ENCODE data around the gene NOTO.

Gene NOTO

DNA sequence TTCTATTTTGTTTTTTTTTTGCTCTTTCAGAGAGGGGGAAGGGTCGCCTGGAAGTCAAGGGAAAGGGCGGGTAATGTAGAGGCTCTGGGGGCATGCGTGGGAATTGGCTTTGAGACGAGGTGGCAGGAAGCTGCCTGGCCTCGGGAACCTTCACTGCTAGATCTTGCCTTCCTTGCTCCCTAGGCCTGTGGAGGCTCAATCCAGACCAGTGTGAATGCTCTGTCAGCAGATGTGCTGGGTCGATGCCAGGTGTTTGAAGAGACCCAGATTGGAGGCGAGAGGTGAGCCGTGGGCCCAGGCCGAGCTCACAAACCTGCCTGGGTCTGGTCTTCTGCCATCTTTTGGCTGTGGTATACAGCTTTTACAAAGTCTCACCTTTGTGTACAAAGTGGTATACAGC, 47.3 kb downstream of the NOTO start:
- H3K79me2 ChIP-seq (ENCODE audit: control insufficient read depth, insufficient read depth, low read length, poor library complexity): no peaks in the 10 kb centered on the region
- no peak overlapping the region for H3K18ac ChIP-seq (ENCODE audit: low read length)
- H2BK12ac ChIP-seq (ENCODE audit: low read length): no peak overlapping the region
- H3K4ac ChIP-seq (ENCODE audit: low read depth, low read length): no peak overlapping the region
- H3K9ac ChIP-seq (ENCODE audit: low read length): no peak overlapping the region
- no peak overlapping the region for H3K14ac ChIP-seq (ENCODE audit: low read length)
- no CpG with 5 or more reads among the region's 9 CpGs for WGBS (ENCODE audit: extremely low coverage, insufficient coverage, insufficient read length)
- H3K9me3 ChIP-seq (ENCODE audit: insufficient read depth, low read depth, low read length): no peaks in the 10 kb centered on the region
- H3K23ac ChIP-seq (ENCODE audit: low read length): no peak overlapping the region
- H3K79me1 ChIP-seq (ENCODE audit: low read length): no peaks in the 10 kb centered on the region
- no peak overlapping the region for H2BK5ac ChIP-seq (ENCODE audit: low read depth, low read length, poor library complexity)
- no peak overlapping the region for H3K27ac ChIP-seq (ENCODE audit: low read depth, low read length)
- H2BK120ac ChIP-seq (ENCODE audit: insufficient read depth, low read length, poor library complexity): no peak overlapping the region
- H4K91ac ChIP-seq (ENCODE audit: low read depth, low read length): no peak overlapping the region
- H2AFZ ChIP-seq (ENCODE audit: insufficient read depth, low read length, poor library complexity): no peak overlapping the region
- no peak overlapping the region for H2AK5ac ChIP-seq (ENCODE audit: low read length)
- peaks cover 49 to 83% of the 10 kb centered on the region in 2 experiments for H3K36me3 ChIP-seq (ENCODE audit: control insufficient read depth in 1 of 2, insufficient read depth in 2 of 2, low read length in 2 of 2)
- H4K12ac ChIP-seq (ENCODE audit: low read depth, low read length): no peak overlapping the region
- H3K4me2 ChIP-seq (ENCODE audit: low read length): no peak overlapping the region
- H4K8ac ChIP-seq (ENCODE audit: low read depth, low read length): no peak overlapping the region
- no peak for DNase-seq
- no peaks in the 10 kb centered on the region for H3K4me1 ChIP-seq (ENCODE audit: control insufficient read depth in 1 of 2, insufficient read depth in 2 of 2, low read length in 2 of 2)
- H3K27me3 ChIP-seq (ENCODE audit: insufficient read depth, low read length): no peaks in the 10 kb centered on the region
- no peak overlapping the region for H3K4me3 ChIP-seq (ENCODE audit: low read depth, low read length)

DNA sequence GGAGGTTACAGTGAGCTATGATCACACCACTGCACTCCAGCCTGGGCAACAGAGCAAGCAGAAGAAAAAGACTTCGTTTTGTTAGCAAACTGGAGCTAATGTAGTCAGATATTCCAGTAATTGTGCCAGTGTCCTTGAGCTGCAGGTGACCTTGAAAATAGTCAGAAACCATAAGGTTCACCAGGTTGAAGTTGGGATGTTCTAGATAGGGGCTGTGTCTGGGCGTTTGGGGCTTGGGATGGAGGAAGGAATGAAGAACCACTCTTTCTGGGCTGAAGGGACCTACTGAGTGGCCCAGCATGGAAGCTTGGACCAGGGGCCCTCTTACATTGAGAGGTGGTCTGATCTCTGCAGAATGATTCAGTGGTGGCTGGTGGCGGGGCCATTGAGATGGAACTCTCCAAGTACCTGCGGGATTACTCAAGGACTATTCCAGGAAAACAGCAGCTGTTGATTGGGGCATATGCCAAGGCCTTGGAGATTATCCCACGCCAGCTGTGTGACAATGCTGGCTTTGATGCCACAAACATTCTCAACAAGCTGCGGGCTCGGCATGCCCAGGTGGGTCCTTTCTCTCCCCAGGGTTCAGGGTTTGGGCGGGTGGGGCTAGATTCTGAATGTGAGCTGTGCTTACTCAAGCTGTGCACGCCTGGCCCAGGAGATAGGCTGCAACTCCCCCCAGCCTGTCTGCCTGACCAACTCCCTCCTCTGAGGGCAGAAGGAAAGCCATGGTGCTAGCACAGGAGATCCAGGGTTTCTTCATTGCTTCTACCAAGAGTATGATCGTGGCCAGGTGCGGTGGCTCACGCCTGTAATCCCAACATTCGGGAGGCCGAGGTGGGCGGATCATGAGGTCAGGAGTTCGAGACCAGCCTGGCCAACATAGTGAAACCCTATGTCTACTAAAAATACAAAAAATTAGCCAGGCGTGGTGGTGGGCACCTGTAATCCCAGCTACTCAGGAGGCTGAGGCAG, 48.8 kb downstream of the NOTO start:
- no peak overlapping the region for H4K8ac ChIP-seq (ENCODE audit: low read depth, low read length)
- H3K9me3 ChIP-seq (ENCODE audit: insufficient read depth, low read depth, low read length): no peaks in the 10 kb centered on the region
- H3K36me3 ChIP-seq (ENCODE audit: control insufficient read depth in 1 of 2, insufficient read depth in 2 of 2, low read length in 2 of 2): peaks cover 49 to 76% of the 10 kb centered on the region in 2 experiments
- no peak overlapping the region for H2AK5ac ChIP-seq (ENCODE audit: low read length)
- H3K27ac ChIP-seq (ENCODE audit: low read depth, low read length): no peak overlapping the region
- no peak overlapping the region for H2BK5ac ChIP-seq (ENCODE audit: low read depth, low read length, poor library complexity)
- H3K18ac ChIP-seq (ENCODE audit: low read length): no peak overlapping the region
- WGBS (ENCODE audit: extremely low coverage, insufficient coverage, insufficient read length): no CpG with 5 or more reads among the region's 17 CpGs
- no peaks in the 10 kb centered on the region for H3K4me1 ChIP-seq (ENCODE audit: control insufficient read depth in 1 of 2, insufficient read depth in 2 of 2, low read length in 2 of 2)
- no peak overlapping the region for H3K4ac ChIP-seq (ENCODE audit: low read depth, low read length)
- no peak overlapping the region for H3K9ac ChIP-seq (ENCODE audit: low read length)
- no peak overlapping the region for H4K12ac ChIP-seq (ENCODE audit: low read depth, low read length)
- no peak overlapping the region for H4K91ac ChIP-seq (ENCODE audit: low read depth, low read length)
- no peaks in the 10 kb centered on the region for H3K79me2 ChIP-seq (ENCODE audit: control insufficient read depth, insufficient read depth, low read length, poor library complexity)
- no peak overlapping the region for H3K4me3 ChIP-seq (ENCODE audit: low read depth, low read length)
- no peak overlapping the region for H3K4me2 ChIP-seq (ENCODE audit: low read length)
- H3K27me3 ChIP-seq (ENCODE audit: insufficient read depth, low read length): no peaks in the 10 kb centered on the region
- no peak overlapping the region for H2BK12ac ChIP-seq (ENCODE audit: low read length)
- no peak overlapping the region for H2BK120ac ChIP-seq (ENCODE audit: insufficient read depth, low read length, poor library complexity)
- H3K79me1 ChIP-seq (ENCODE audit: low read length): no peaks in the 10 kb centered on the region
- no peak overlapping the region for H3K14ac ChIP-seq (ENCODE audit: low read length)
- H3K23ac ChIP-seq (ENCODE audit: low read length): no peak overlapping the region
- no peak for DNase-seq
- H2AFZ ChIP-seq (ENCODE audit: insufficient read depth, low read length, poor library complexity): no peak overlapping the region

GRCh38 chr2:73252238-73253027, 50.1 kb downstream of the NOTO start:
- Histone ChIP-seq H2BK120ac (ENCODE audit: insufficient read depth, low read length, poor library complexity) (no peak overlapping the region), H3K27ac (ENCODE audit: low read depth, low read length) (no peak overlapping the region), H3K4ac (ENCODE audit: low read depth, low read length) (no peak overlapping the region), H2BK12ac (ENCODE audit: low read length) (no peak overlapping the region), H3K9me3 (ENCODE audit: insufficient read depth, low read depth, low read length) (no peaks in the 10 kb centered on the region), H4K12ac (ENCODE audit: low read depth, low read length) (no peak overlapping the region), H3K27me3 (ENCODE audit: insufficient read depth, low read length) (no peaks in the 10 kb centered on the region), H3K36me3 (ENCODE audit: control insufficient read depth in 1 of 2, insufficient read depth in 2 of 2, low read length in 2 of 2) (peaks cover 46 to 66% of the 10 kb centered on the region in 2 experiments), H2BK5ac (ENCODE audit: low read depth, low read length, poor library complexity) (no peak overlapping the region), H4K8ac (ENCODE audit: low read depth, low read length) (no peak overlapping the region), H3K4me1 (ENCODE audit: control insufficient read depth in 1 of 2, insufficient read depth in 2 of 2, low read length in 2 of 2) (no peaks in the 10 kb centered on the region), H2AK5ac (ENCODE audit: low read length) (no peak overlapping the region), H2AFZ (ENCODE audit: insufficient read depth, low read length, poor library complexity) (no peak overlapping the region), H3K23ac (ENCODE audit: low read length) (no peak overlapping the region), H3K4me3 (ENCODE audit: low read depth, low read length) (no peak overlapping the region), H3K14ac (ENCODE audit: low read length) (no peak overlapping the region), H3K4me2 (ENCODE audit: low read length) (no peak overlapping the region), H4K91ac (ENCODE audit: low read depth, low read length) (no peak overlapping the region), H3K79me1 (ENCODE audit: low read length) (no peaks in the 10 kb centered on the region), H3K79me2 (ENCODE audit: control insufficient read depth, insufficient read depth, low read length, poor library complexity) (no peaks in the 10 kb centered on the region), H3K18ac (ENCODE audit: low read length) (no peak overlapping the region), H3K9ac (ENCODE audit: low read length) (no peak overlapping the region)
- no CpG with 5 or more reads among the region's 17 CpGs for WGBS (ENCODE audit: extremely low coverage, insufficient coverage, insufficient read length)
- DNase-seq: no peak

GRCh38 chr2:73253400-73253799, 51.0 kb downstream of the NOTO start:
- H3K27ac ChIP-seq (ENCODE audit: low read depth, low read length): no peak overlapping the region
- no peak overlapping the region for H2BK5ac ChIP-seq (ENCODE audit: low read depth, low read length, poor library complexity)
- no peak overlapping the region for H3K4me2 ChIP-seq (ENCODE audit: low read length)
- no peaks in the 10 kb centered on the region for H3K27me3 ChIP-seq (ENCODE audit: insufficient read depth, low read length)
- H3K36me3 ChIP-seq (ENCODE audit: control insufficient read depth in 1 of 2, insufficient read depth in 2 of 2, low read length in 2 of 2): peaks cover 40 to 59% of the 10 kb centered on the region in 2 experiments
- no peaks in the 10 kb centered on the region for H3K79me2 ChIP-seq (ENCODE audit: control insufficient read depth, insufficient read depth, low read length, poor library complexity)
- no peak overlapping the region for H2BK120ac ChIP-seq (ENCODE audit: insufficient read depth, low read length, poor library complexity)
- H2AK5ac ChIP-seq (ENCODE audit: low read length): no peak overlapping the region
- no peak overlapping the region for H3K18ac ChIP-seq (ENCODE audit: low read length)
- no peak overlapping the region for H4K8ac ChIP-seq (ENCODE audit: low read depth, low read length)
- H2BK12ac ChIP-seq (ENCODE audit: low read length): no peak overlapping the region
- H3K23ac ChIP-seq (ENCODE audit: low read length): no peak overlapping the region
- no peak for DNase-seq
- H2AFZ ChIP-seq (ENCODE audit: insufficient read depth, low read length, poor library complexity): no peak overlapping the region
- H4K91ac ChIP-seq (ENCODE audit: low read depth, low read length): no peak overlapping the region
- peaks cover 2% of the 10 kb centered on the region for H3K9me3 ChIP-seq (ENCODE audit: insufficient read depth, low read depth, low read length)
- H3K79me1 ChIP-seq (ENCODE audit: low read length): no peaks in the 10 kb centered on the region
- no peak overlapping the region for H4K12ac ChIP-seq (ENCODE audit: low read depth, low read length)
- no peak overlapping the region for H3K14ac ChIP-seq (ENCODE audit: low read length)
- WGBS (ENCODE audit: extremely low coverage, insufficient coverage, insufficient read length): no CpG with 5 or more reads among the region's 2 CpGs
- no peak overlapping the region for H3K9ac ChIP-seq (ENCODE audit: low read length)
- H3K4me3 ChIP-seq (ENCODE audit: low read depth, low read length): no peak overlapping the region
- H3K4ac ChIP-seq (ENCODE audit: low read depth, low read length): no peak overlapping the region
- H3K4me1 ChIP-seq (ENCODE audit: control insufficient read depth in 1 of 2, insufficient read depth in 2 of 2, low read length in 2 of 2): no peaks in the 10 kb centered on the region

Data from trophoblast cell (in vitro differentiated cells and primary cell).